IMR-90 (cell line): ENCODE data around the gene TEX35. TPM values are rescaled to one million over a fixed set of nuclear protein-coding genes. Genes with fewer than 3 reads are reported as not detected.

Experiments
- ATAC-seq: fragments of 200-7000 bp; cut with Tn5 transposase; 2 replicates; pipeline ENCODE4 v1.9.1; 2020; ENCODE audit warnings: low read depth, mild to moderate bottlenecking, moderate library complexity
- BruUV-seq: library from RNA; stranded (reverse); fragments of 400-500 nt; replicated peaks from 2 replicates; lab custom pipeline; 2021; lab: Mats Ljungman, UMichigan
- CTCF ChIA-PET: fragments of 300-600 bp; formaldehyde crosslinking; extraction: SDS; loops from one replicate; lab custom pipeline; 2021; ENCODE audit warnings: antibody characterized with exemption; lab: Yijun Ruan, JAX
- POLR2A ChIA-PET: fragments of 300-600 bp; sonication (Branson Sonifier 250); formaldehyde crosslinking; loops from one replicate; lab custom pipeline; 2022; ENCODE audit warnings: antibody characterized with exemption; ENCODE audit not compliant: unreplicated experiment; lab: Charles Lee
- DNase-seq: peaks from one replicate; pipeline ENCODE4 v3.0.0; 2013
- H2AFZ ChIP-seq: replicated peaks from 2 replicates; pipeline ENCODE3; 2013; ENCODE audit warnings: low read length, mild to moderate bottlenecking; ENCODE audit not compliant: poor library complexity
- H2AK5ac ChIP-seq: 2 replicates; pipeline ENCODE4 v1.6.1; 2013; ENCODE audit warnings: low read depth, low read length, inconsistent platforms
- H2AK9ac ChIP-seq: replicated peaks from 2 replicates; pipeline ENCODE3; 2013; ENCODE audit warnings: mild to moderate bottlenecking, low read depth, low read length, moderate library complexity; ENCODE audit not compliant: poor library complexity
- H2BK120ac ChIP-seq: 2 replicates; pipeline ENCODE4 v1.6.1; 2013; ENCODE audit warnings: low read depth, low read length, inconsistent platforms
- H2BK15ac ChIP-seq: 3 replicates; pipeline ENCODE4 v1.6.1; 2013; ENCODE audit warnings: low read depth, low read length, inconsistent platforms
- H2BK20ac ChIP-seq: 2 replicates; pipeline ENCODE4 v1.6.1; 2013; ENCODE audit warnings: low read depth, mild to moderate bottlenecking, inconsistent platforms, low read length, moderate library complexity
- H2BK5ac ChIP-seq: 2 replicates; pipeline ENCODE4 v1.6.1; 2013; ENCODE audit warnings: mild to moderate bottlenecking, low read depth, low read length, inconsistent platforms; ENCODE audit not compliant: poor library complexity, severe bottlenecking
- H3K14ac ChIP-seq: replicated peaks from 2 replicates; pipeline ENCODE4 v1.6.1; 2013; ENCODE audit warnings: low read depth, low read length, inconsistent platforms
- H3K18ac ChIP-seq: 2 replicates; pipeline ENCODE4 v1.6.1; 2013; ENCODE audit warnings: low read depth, low read length, control low read depth
- H3K23ac ChIP-seq: 2 replicates; pipeline ENCODE4 v1.6.1; 2013; ENCODE audit warnings: low read depth, low read length, inconsistent platforms
- H3K27ac ChIP-seq: 2 replicates; pipeline ENCODE4 v1.5.1; 2013; ENCODE audit warnings: mild to moderate bottlenecking, control low read depth, low read length; ENCODE audit not compliant: insufficient read depth
- H3K27me3 ChIP-seq: 2 replicates; pipeline ENCODE4 v1.6.1; 2013; ENCODE audit warnings: low read length; ENCODE audit not compliant: control insufficient read depth, insufficient read depth
- H3K36me3 ChIP-seq: 2 replicates; pipeline ENCODE4 v1.6.1; 2013; ENCODE audit warnings: low read length, mixed read lengths; ENCODE audit not compliant: control insufficient read depth, insufficient read depth
- H3K4ac ChIP-seq: 2 replicates; pipeline ENCODE4 v1.6.1; 2013; ENCODE audit warnings: low read depth, low read length, inconsistent platforms
- H3K4me1 ChIP-seq: 2 replicates; pipeline ENCODE4 v1.6.1; 2013; ENCODE audit warnings: low read length, mixed read lengths; ENCODE audit not compliant: control insufficient read depth, insufficient read depth
- H3K4me2 ChIP-seq: 2 replicates; pipeline ENCODE4 v1.6.1; 2013; ENCODE audit warnings: low read depth, mild to moderate bottlenecking, control low read depth, low read length, moderate library complexity
- H3K4me3 ChIP-seq: 2 replicates; pipeline ENCODE4 v1.5.1; 2013; ENCODE audit warnings: low read depth, mild to moderate bottlenecking, control low read depth, low read length, moderate library complexity; ENCODE audit not compliant: insufficient read depth
- H3K56ac ChIP-seq: 2 replicates; pipeline ENCODE4 v1.6.1; 2013; ENCODE audit warnings: low read length, inconsistent platforms; ENCODE audit not compliant: insufficient read depth; ENCODE audit errors: extremely low read depth
- H3K79me1 ChIP-seq, 2 experiments: 2 replicates each; pipeline ENCODE4 v1.6.1; 2013; ENCODE audit warnings: low read length in 2 of 2, inconsistent platforms in 1 of 2, low read depth in 1 of 2
- H3K9ac ChIP-seq: 2 replicates; pipeline ENCODE4 v1.6.1; 2013; ENCODE audit warnings: low read depth, low read length, control low read depth
- H3K9me1 ChIP-seq: 2 replicates; pipeline ENCODE4 v1.6.1; 2013; ENCODE audit warnings: low read length, inconsistent platforms; ENCODE audit not compliant: insufficient read depth
- H3K9me3 ChIP-seq: 2 replicates; pipeline ENCODE4 v1.6.1; 2013; ENCODE audit warnings: low read length; ENCODE audit not compliant: control insufficient read depth, insufficient read depth
- H4K20me1 ChIP-seq: 2 replicates; pipeline ENCODE4 v1.6.1; 2013; ENCODE audit warnings: low read length, inconsistent platforms; ENCODE audit not compliant: insufficient read depth
- H4K5ac ChIP-seq: 2 replicates; pipeline ENCODE4 v1.6.1; 2013; ENCODE audit warnings: mild to moderate bottlenecking, low read depth, low read length, control low read depth
- H4K8ac ChIP-seq, 2 experiments: 2 replicates each; pipeline ENCODE4 v1.6.1; 2013; ENCODE audit warnings: low read depth in 2 of 2, low read length in 2 of 2, control low read depth in 1 of 2, inconsistent platforms in 1 of 2
- H4K91ac ChIP-seq: 2 replicates; pipeline ENCODE4 v1.6.1; 2013; ENCODE audit warnings: low read depth, low read length, inconsistent platforms; ENCODE audit not compliant: insufficient read depth
- CEBPB ChIP-seq: IDR thresholded peaks from 2 replicates; pipeline ENCODE4 v1.6.1; 2012; ENCODE audit warnings: low read depth, low read length, improper control_type of control experiment
- CTCF ChIP-seq: conservative IDR thresholded peaks from 2 replicates; pipeline ENCODE4 v1.5.1; 2012; ENCODE audit warnings: mild to moderate bottlenecking, low read depth, low read length, improper control_type of control experiment
- FOS ChIP-seq: fragments of 150-350 bp; IDR thresholded peaks from 2 replicates; pipeline ENCODE4 v1.6.1; 2016; ENCODE audit warnings: low read depth, low read length
- MAZ ChIP-seq: IDR thresholded peaks from 2 replicates; pipeline ENCODE4 v1.6.1; 2012; ENCODE audit warnings: low read depth, mild to moderate bottlenecking, low read length, improper control_type of control experiment, moderate library complexity, borderline replicate concordance
- NFE2L2 ChIP-seq: fragments of 150-350 bp; IDR thresholded peaks from 2 replicates; pipeline ENCODE4 v1.6.1; 2016; ENCODE audit warnings: low read depth, mild to moderate bottlenecking, low read length
- RAD21 ChIP-seq: IDR thresholded peaks from 2 replicates; pipeline ENCODE4 v1.6.1; 2012; ENCODE audit warnings: low read length, improper control_type of control experiment
- RFX5 ChIP-seq: IDR thresholded peaks from 2 replicates; pipeline ENCODE4 v1.8.0; 2012; ENCODE audit warnings: low read depth, mild to moderate bottlenecking, low read length, moderate library complexity
- SMC3 ChIP-seq: fragments of 150-350 bp; IDR thresholded peaks from 2 replicates; pipeline ENCODE4 v1.6.1; 2016; ENCODE audit warnings: low read depth, mild to moderate bottlenecking, antibody characterized with exemption, low read length, moderate library complexity
- dilution Hi-C: fragments of 300-500 bp; cut with HindIII; formaldehyde crosslinking; loops from one replicate; pipeline ENCODE4 v1.14.3; 2018; ENCODE audit warnings: low sequenced_read_pairs; ENCODE audit not compliant: unreplicated experiment
- in situ Hi-C: fragments of 300-500 bp; cut with MboI; formaldehyde crosslinking; loops from 3 replicates; pipeline ENCODE4 v1.14.3; 2019; ENCODE audit warnings: low sequenced_read_pairs, inconsistent platforms, mixed read lengths
- intact Hi-C: fragments of 100-400 bp; cut with micrococcal nuclease; formaldehyde crosslinking; loops from 2 replicates; pipeline ENCODE4 v1.10.0; 2022
- polyA plus RNA-seq, 3 experiments: library from polyadenylated mRNA; depleted of rRNA; stranded (reverse); fragments of >200 nt; gene quantifications; 2 replicates each; pipeline ENCODE4 v1.2.3, GENCODE V29; 2012; ENCODE audit warnings: low replicate concordance in 1 of 3
- total RNA-seq: library from RNA; depleted of rRNA; stranded (reverse); fragments of >200 nt; gene quantifications from 2 replicates; pipeline ENCODE4 v1.2.3, GENCODE V29; 2012
- TF ChIP-seq, protein P1 (sequence below): fragments of 150-350 bp; IDR thresholded peaks from 2 replicates; pipeline ENCODE4 v1.6.1; 2017; ENCODE audit warnings: mild to moderate bottlenecking, antibody characterized with exemption, low read length, low read depth
- TF ChIP-seq, protein P2 (sequence below): fragments of 150-350 bp; IDR thresholded peaks from 2 replicates; pipeline ENCODE4 v1.6.1; 2016; ENCODE audit warnings: low read depth, mild to moderate bottlenecking, low read length, moderate library complexity, borderline replicate concordance

The TEX35 gene
- total and polyA plus RNA-seq, 2 of the 4 experiments (the other 2 are of a cell fraction), result 0.05 TPM; not detected in 1

GRCh38 chr1:178472531-178472930 lies 40.4 kb upstream of the TEX35 start:
- H3K79me1 ChIP-seq, result no peaks in the 10 kb centered on the region
- H4K20me1 ChIP-seq, result no peaks in the 10 kb centered on the region
- BruUV-seq, result no TSS peak
- CTCF ChIA-PET, result no interaction called here
- H3K4ac ChIP-seq, result no peak overlapping the region
- H2AK9ac ChIP-seq, result no peak overlapping the region
- in situ Hi-C loops (no loop called here), intact Hi-C loops (no loop called here), dilution Hi-C loops (no loop called here)
- DNase-seq, result no peak
- H3K9me3 ChIP-seq, result no peaks in the 10 kb centered on the region
- no peak overlapping the region for H3K4me3 ChIP-seq
- no peak for ATAC-seq
- H3K56ac ChIP-seq, result no peak overlapping the region
- peaks cover 2% of the 10 kb centered on the region; the same call in 1 of the 2 replicates for H3K9me1 ChIP-seq
- no peak overlapping the region for H2AFZ ChIP-seq
- H3K4me1 ChIP-seq, result no peaks in the 10 kb centered on the region
- no peak overlapping the region for H4K5ac ChIP-seq
- H2AK5ac ChIP-seq, result no peak overlapping the region
- H3K9ac ChIP-seq, result no peak overlapping the region
- no peak overlapping the region for H2BK15ac ChIP-seq
- TF ChIP-seq RAD21, result no peak
- TF ChIP-seq CTCF, result no peak
- no peak for TF ChIP-seq MAZ
- no peak for TF ChIP-seq CEBPB
- no peak for TF ChIP-seq FOS
- no peak for TF ChIP-seq SMC3
- no peak for TF ChIP-seq RFX5
- no peak for TF ChIP-seq NFE2L2
- TF ChIP-seq, protein P1, sequence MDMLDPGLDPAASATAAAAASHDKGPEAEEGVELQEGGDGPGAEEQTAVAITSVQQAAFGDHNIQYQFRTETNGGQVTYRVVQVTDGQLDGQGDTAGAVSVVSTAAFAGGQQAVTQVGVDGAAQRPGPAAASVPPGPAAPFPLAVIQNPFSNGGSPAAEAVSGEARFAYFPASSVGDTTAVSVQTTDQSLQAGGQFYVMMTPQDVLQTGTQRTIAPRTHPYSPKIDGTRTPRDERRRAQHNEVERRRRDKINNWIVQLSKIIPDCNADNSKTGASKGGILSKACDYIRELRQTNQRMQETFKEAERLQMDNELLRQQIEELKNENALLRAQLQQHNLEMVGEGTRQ, result no peak
- TF ChIP-seq, protein P2, sequence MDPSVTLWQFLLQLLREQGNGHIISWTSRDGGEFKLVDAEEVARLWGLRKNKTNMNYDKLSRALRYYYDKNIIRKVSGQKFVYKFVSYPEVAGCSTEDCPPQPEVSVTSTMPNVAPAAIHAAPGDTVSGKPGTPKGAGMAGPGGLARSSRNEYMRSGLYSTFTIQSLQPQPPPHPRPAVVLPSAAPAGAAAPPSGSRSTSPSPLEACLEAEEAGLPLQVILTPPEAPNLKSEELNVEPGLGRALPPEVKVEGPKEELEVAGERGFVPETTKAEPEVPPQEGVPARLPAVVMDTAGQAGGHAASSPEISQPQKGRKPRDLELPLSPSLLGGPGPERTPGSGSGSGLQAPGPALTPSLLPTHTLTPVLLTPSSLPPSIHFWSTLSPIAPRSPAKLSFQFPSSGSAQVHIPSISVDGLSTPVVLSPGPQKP, result no peak
- no peak overlapping the region for H2BK5ac ChIP-seq
- no peak overlapping the region for H4K8ac ChIP-seq
- POLR2A ChIA-PET, result no interaction called here
- H3K27me3 ChIP-seq, result no peaks in the 10 kb centered on the region
- H2BK20ac ChIP-seq, result no peak overlapping the region
- peaks cover 15% of the 10 kb centered on the region for H3K36me3 ChIP-seq
- no peak overlapping the region for H3K4me2 ChIP-seq
- no peak overlapping the region for H2BK120ac ChIP-seq
- no peak overlapping the region for H3K27ac ChIP-seq
- no peak overlapping the region for H3K23ac ChIP-seq
- no peak overlapping the region for H3K14ac ChIP-seq
- H4K91ac ChIP-seq, result no peak overlapping the region
- no peak overlapping the region for H3K18ac ChIP-seq
